ENCODE data around the gene CCT6B. TPM values are rescaled to one million over a fixed set of nuclear protein-coding genes. Genes with fewer than 3 reads are reported as not detected.

The CCT6B gene
- total RNA-seq, 1 experiment from 2014 or later: 2.8 TPM

DNA sequence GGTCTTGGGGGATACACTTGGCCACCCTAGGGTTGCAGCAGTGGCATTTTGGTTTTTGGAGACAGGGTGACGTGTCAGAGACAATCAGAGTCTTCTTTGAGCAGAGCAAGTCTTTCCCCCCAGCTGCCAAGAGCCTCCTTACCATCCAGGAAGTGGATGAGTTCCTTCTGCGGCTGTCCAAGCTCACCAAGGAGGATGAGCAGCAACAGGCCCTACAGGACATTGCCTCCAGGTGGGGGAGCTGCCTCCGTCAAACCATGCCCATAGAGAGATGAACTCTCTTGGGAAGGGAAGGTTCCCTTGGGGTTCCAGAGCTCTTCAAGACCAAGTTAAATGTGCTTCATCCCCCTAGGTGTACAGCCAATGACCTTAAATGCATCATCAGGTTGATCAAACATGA, 30.3 kb upstream of the CCT6B start:
- TF ChIP-seq GRHL2 (CRISPR knock-in tag; IDR thresholded peaks at IDR 0.05; ENCODE audit: insufficient replicate concordance, severe bottlenecking) (no peak), NFYB (CRISPR knock-in tag; conservative IDR thresholded peaks at IDR 0.05; ENCODE audit: low read depth) (no peak), NFE2L1 (CRISPR knock-in tag; IDR thresholded peaks at IDR 0.05) (no peak)
- ChIA-PET CTCF (interaction anchor here (0.7 to 2.9 kb wide), 3 partner anchors 9 to 129 kb away, joined by 3 to 12 read pairs (median 3); partner anchors contain the start of gene FNDC8), POLR2A (no interaction called here)
- Mint-ChIP-seq H3K4me1 (no peaks in the 10 kb centered on the region), H3K9me3 (no peaks in the 10 kb centered on the region), H3K4me3 (no peak overlapping the region), H3K36me3 (peaks cover 91% of the 10 kb centered on the region), H3K27me3 (ENCODE audit: low read depth) (no peaks in the 10 kb centered on the region), H3K27ac (no peak overlapping the region)
- DNase-seq (ENCODE audit: low spot score) (no peak), ATAC-seq (no peak)

DNA sequence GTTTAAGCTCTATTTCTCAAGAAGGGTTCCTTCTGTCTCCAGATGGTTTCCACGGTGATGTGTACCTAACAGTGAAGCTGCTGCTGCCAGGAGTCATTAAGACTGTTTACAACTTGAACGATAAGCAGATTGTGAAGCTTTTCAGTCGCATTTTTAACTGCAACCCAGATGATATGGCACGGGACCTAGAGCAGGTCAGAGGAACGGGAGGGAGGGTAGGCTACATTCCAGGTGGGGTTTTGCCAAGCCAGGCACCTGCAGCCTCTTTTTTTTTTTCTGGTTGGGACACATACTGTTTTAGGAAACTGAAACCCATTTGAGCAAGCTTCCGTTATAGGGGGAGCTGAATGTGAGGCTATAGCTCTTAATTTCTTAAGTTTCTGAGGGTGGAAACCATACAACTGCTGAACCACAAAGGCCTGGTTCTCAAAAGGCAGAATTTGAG, 29.7 kb upstream of the CCT6B start:
- no peak for TF ChIP-seq ZNF396 (CRISPR knock-in tag; IDR thresholded peaks at IDR 0.05; ENCODE audit: borderline replicate concordance)
- TF ChIP-seq, protein P1, sequence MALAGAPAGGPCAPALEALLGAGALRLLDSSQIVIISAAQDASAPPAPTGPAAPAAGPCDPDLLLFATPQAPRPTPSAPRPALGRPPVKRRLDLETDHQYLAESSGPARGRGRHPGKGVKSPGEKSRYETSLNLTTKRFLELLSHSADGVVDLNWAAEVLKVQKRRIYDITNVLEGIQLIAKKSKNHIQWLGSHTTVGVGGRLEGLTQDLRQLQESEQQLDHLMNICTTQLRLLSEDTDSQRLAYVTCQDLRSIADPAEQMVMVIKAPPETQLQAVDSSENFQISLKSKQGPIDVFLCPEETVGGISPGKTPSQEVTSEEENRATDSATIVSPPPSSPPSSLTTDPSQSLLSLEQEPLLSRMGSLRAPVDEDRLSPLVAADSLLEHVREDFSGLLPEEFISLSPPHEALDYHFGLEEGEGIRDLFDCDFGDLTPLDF (CRISPR knock-in tag; IDR thresholded peaks at IDR 0.05): no peak
- TF ChIP-seq PREB (CRISPR knock-in tag; IDR thresholded peaks at IDR 0.05; ENCODE audit: borderline replicate concordance): no peak
- no peak for TF ChIP-seq ZNF317 (CRISPR knock-in tag; IDR thresholded peaks at IDR 0.05; ENCODE audit: borderline replicate concordance, low read depth)
- no peak for TF ChIP-seq NFYB (CRISPR knock-in tag; conservative IDR thresholded peaks at IDR 0.05; ENCODE audit: low read depth)
- TF ChIP-seq ZBTB43 (CRISPR knock-in tag; IDR thresholded peaks at IDR 0.05): no peak
- TF ChIP-seq, protein P2, sequence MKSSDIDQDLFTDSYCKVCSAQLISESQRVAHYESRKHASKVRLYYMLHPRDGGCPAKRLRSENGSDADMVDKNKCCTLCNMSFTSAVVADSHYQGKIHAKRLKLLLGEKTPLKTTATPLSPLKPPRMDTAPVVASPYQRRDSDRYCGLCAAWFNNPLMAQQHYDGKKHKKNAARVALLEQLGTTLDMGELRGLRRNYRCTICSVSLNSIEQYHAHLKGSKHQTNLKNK (CRISPR knock-in tag; IDR thresholded peaks at IDR 0.05): no peak
- no peak for TF ChIP-seq ERG (CRISPR knock-in tag; IDR thresholded peaks at IDR 0.05)
- TF ChIP-seq ESRRA (CRISPR knock-in tag; IDR thresholded peaks at IDR 0.05; ENCODE audit: borderline replicate concordance): no peak
- TF ChIP-seq MLX (CRISPR knock-in tag; IDR thresholded peaks at IDR 0.05): no peak
- TF ChIP-seq STAT6 (CRISPR knock-in tag; conservative IDR thresholded peaks at IDR 0.05; ENCODE audit: low read depth): no peak
- Mint-ChIP-seq H3K27ac (no peak overlapping the region), H3K9me3 (no peaks in the 10 kb centered on the region), H3K4me3 (no peak overlapping the region), H3K27me3 (ENCODE audit: low read depth) (no peaks in the 10 kb centered on the region), H3K36me3 (peaks cover 91% of the 10 kb centered on the region), H3K4me1 (no peaks in the 10 kb centered on the region)
- ChIA-PET CTCF (interaction anchor here (1.0 to 2.9 kb wide), 2 partner anchors 9 to 130 kb away, joined by 3 to 12 read pairs; partner anchors contain the start of gene FNDC8), POLR2A (no interaction called here)
- DNase-seq (ENCODE audit: low spot score) (no peak), ATAC-seq (no peak)

Data from WTC11 (cell line).